ENCODE measurements around the gene TRAF7. TPM values are rescaled to one million over a fixed set of nuclear protein-coding genes. Genes with fewer than 3 reads are reported as not detected.

TRAF7 gene
- total and polyA plus RNA-seq, 2 of the 13 experiments (the other 11 are each of a cell fraction or from before 2014, with no cell fraction given) = 47.9 to 65.6 TPM

GRCh38 chr16:2175454-2175853 lies 19.9 kb downstream of the TRAF7 start:
- CTCF ChIA-PET (ENCODE audit: low intra/inter-chr PET ratio, low total read pairs) = no interaction called here
- 89% methylated on average over 3 of the region's 10 CpGs for WGBS (ENCODE audit: low lambda C conversion rate)

More at GRCh38 chr16:2175454-2175853, 19.9 kb downstream of the TRAF7 start:
- no TSS peak for BruUV-seq (replicated peaks)
- no peaks in the 10 kb centered on the region for H3K79me2 ChIP-seq (ENCODE audit: insufficient read depth, low read length)
- ATAC-seq (peak; percentile 3; the same call in 1 of the 3 replicates), DNase-seq (ENCODE audit: low spot score) (no peak), FAIRE-seq (no peak)
- no peaks in the 10 kb centered on the region for H3K27me3 ChIP-seq (ENCODE audit: control insufficient read depth in 1 of 2, insufficient read depth in 2 of 2, low read length in 2 of 2)
- H4K20me1 ChIP-seq (ENCODE audit: insufficient read depth, low read length) = no peaks in the 10 kb centered on the region
- H2AFZ ChIP-seq (ENCODE audit: low read length) = no peak overlapping the region
- H3K9ac ChIP-seq (ENCODE audit: insufficient read depth, low read depth, low read length) = no peak overlapping the region
- H3K4me1 ChIP-seq (ENCODE audit: insufficient read depth, low read length) = no peaks in the 10 kb centered on the region
- H3K4me3 ChIP-seq (replicated peaks in 1 of 3; ENCODE audit: insufficient read depth in 1 of 3, low read depth in 2 of 3, low read length in 3 of 3) = no peak overlapping the region
- H3K27ac ChIP-seq (ENCODE audit: extremely low read length, insufficient read depth, low read length) = no peak overlapping the region
- in situ Hi-C loops (cut with HindIII; ENCODE audit: extremely low pct_ligation_motif_present, low pct_unique_long_range_greater_than_20kb) = no loop called here
- TF ChIP-seq TCF7L2 (IDR thresholded peaks at IDR 0.05; ENCODE audit: low read depth, low read length) (no peak), SKI (IDR thresholded peaks at IDR 0.05; ENCODE audit: partially characterized antibody) (no peak), ZNF441 (CRISPR knock-in tag; IDR thresholded peaks at IDR 0.05; ENCODE audit: borderline replicate concordance) (no peak), JUNB (CRISPR knock-in tag; IDR thresholded peaks at IDR 0.05; ENCODE audit: borderline replicate concordance) (no peak), AGO2 (optimal IDR thresholded peaks at IDR 0.05; ENCODE audit: low read depth, low read length) (peak; percentile 10), STAT5B (CRISPR knock-in tag; IDR thresholded peaks at IDR 0.05) (no peak)
- TF ChIP-seq, protein P1, sequence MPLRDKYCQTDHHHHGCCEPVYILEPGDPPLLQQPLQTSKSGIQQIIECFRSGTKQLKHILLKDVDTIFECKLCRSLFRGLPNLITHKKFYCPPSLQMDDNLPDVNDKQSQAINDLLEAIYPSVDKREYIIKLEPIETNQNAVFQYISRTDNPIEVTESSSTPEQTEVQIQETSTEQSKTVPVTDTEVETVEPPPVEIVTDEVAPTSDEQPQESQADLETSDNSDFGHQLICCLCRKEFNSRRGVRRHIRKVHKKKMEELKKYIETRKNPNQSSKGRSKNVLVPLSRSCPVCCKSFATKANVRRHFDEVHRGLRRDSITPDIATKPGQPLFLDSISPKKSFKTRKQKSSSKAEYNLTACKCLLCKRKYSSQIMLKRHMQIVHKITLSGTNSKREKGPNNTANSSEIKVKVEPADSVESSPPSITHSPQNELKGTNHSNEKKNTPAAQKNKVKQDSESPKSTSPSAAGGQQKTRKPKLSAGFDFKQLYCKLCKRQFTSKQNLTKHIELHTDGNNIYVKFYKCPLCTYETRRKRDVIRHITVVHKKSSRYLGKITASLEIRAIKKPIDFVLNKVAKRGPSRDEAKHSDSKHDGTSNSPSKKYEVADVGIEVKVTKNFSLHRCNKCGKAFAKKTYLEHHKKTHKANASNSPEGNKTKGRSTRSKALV (CRISPR knock-in tag; IDR thresholded peaks at IDR 0.05) = no peak
- TF ChIP-seq, protein P2, sequence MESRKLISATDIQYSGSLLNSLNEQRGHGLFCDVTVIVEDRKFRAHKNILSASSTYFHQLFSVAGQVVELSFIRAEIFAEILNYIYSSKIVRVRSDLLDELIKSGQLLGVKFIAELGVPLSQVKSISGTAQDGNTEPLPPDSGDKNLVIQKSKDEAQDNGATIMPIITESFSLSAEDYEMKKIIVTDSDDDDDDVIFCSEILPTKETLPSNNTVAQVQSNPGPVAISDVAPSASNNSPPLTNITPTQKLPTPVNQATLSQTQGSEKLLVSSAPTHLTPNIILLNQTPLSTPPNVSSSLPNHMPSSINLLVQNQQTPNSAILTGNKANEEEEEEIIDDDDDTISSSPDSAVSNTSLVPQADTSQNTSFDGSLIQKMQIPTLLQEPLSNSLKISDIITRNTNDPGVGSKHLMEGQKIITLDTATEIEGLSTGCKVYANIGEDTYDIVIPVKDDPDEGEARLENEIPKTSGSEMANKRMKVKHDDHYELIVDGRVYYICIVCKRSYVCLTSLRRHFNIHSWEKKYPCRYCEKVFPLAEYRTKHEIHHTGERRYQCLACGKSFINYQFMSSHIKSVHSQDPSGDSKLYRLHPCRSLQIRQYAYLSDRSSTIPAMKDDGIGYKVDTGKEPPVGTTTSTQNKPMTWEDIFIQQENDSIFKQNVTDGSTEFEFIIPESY (CRISPR knock-in tag; IDR thresholded peaks at IDR 0.05) = no peak
- POLR2A ChIA-PET = no interaction called here
- H3K9me3 ChIP-seq (ENCODE audit: low read length) = no peaks in the 10 kb centered on the region
- intact Hi-C loops (cut with micrococcal nuclease; ENCODE audit: unreplicated experiment) = no loop called here
- H3K36me3 ChIP-seq (replicated peaks in 1 of 2; ENCODE audit: control insufficient read depth in 1 of 2, insufficient read depth in 2 of 2, low read length in 2 of 2) = peaks cover 10 to 26% of the 10 kb centered on the region in 2 experiments; a peak in 2 of 5 replicates
- H3K4me2 ChIP-seq (ENCODE audit: low read depth, low read length) = no peak overlapping the region
